Effector memory CD8-positive, alpha-beta T cell (primary cell): ENCODE results near the gene KIF1A.
A peak's percentile ranks its signal among the peaks of the same experiment; 100 is the strongest.
"Not testable (repeated sequence)": the region's sequence is repeated elsewhere in the genome, so short reads cannot be mapped to it uniquely, and the experiment has no call there.

Experiments used
- ATAC-seq: fragments of 150-1000 bp; cut with Tn5 transposase; replicated peaks from 2 replicates; pipeline ENCODE4 v1.10.0; 2021; ENCODE audit warnings: mild to moderate bottlenecking, moderate library complexity
- DNase-seq, 3 experiments: peaks; one replicate each; pipeline ENCODE4 v3.0.0; 2021
- H3K27ac Mint-ChIP-seq, 2 donors: one replicate each; pipeline ENCODE4 v1.8.0; 2022; ENCODE audit warnings: mild to moderate bottlenecking in 2 of 2, mixed read lengths in 2 of 2, moderate library complexity in 2 of 2
- H3K27me3 Mint-ChIP-seq, 2 donors: one replicate each; pipeline ENCODE4 v1.8.0; 2022; ENCODE audit warnings: mixed read lengths in 2 of 2
- H3K36me3 Mint-ChIP-seq: one replicate; pipeline ENCODE4 v1.8.0; 2022; ENCODE audit warnings: mild to moderate bottlenecking, moderate library complexity, mixed read lengths; ENCODE audit not compliant: insufficient read depth
- H3K4me1 Mint-ChIP-seq, 2 donors: one replicate each; pipeline ENCODE4 v1.8.0; 2022; ENCODE audit warnings: low read depth in 2 of 2, mixed read lengths in 2 of 2
- H3K4me3 Mint-ChIP-seq, 2 donors: one replicate each; pipeline ENCODE4 v1.8.0; 2022; ENCODE audit warnings: mild to moderate bottlenecking in 2 of 2, mixed read lengths in 2 of 2, moderate library complexity in 2 of 2
- H3K9me3 Mint-ChIP-seq, 2 donors: one replicate each; pipeline ENCODE4 v1.8.0; 2022; ENCODE audit warnings: mixed read lengths in 2 of 2

Gene KIF1A

GRCh38 chr2:240781471-240782220 lies 38.4 kb downstream of the KIF1A start:
- Mint-ChIP-seq H3K36me3 (no peaks in the 10 kb centered on the region), H3K9me3 (no peaks in the 10 kb centered on the region), H3K4me3 (no peak overlapping the region), H3K27me3 (no peaks in the 10 kb centered on the region), H3K27ac (no peak overlapping the region), H3K4me1 (no peaks in the 10 kb centered on the region)
- DNase-seq: no peak
- no peak for ATAC-seq

GRCh38 chr2:240780023-240780700 lies 39.9 kb downstream of the KIF1A start:
- Mint-ChIP-seq H3K36me3 (no peaks in the 10 kb centered on the region), H3K27ac (no peak overlapping the region), H3K4me3 (no peak overlapping the region), H3K4me1 (no peaks in the 10 kb centered on the region), H3K9me3 (no peaks in the 10 kb centered on the region), H3K27me3 (no peaks in the 10 kb centered on the region)
- DNase-seq: no peak
- ATAC-seq: no peak

GRCh38 chr2:240779250-240779832 lies 40.7 kb downstream of the KIF1A start:
- not testable (repeated sequence) for H3K4me1 Mint-ChIP-seq, ATAC-seq, DNase-seq, H3K27me3 Mint-ChIP-seq, H3K27ac Mint-ChIP-seq, H3K9me3 Mint-ChIP-seq, H3K36me3 Mint-ChIP-seq, H3K4me3 Mint-ChIP-seq

- Mint-ChIP-seq H3K4me3 (no peak overlapping the region), H3K27ac (no peak overlapping the region), H3K4me1 (no peaks in the 10 kb centered on the region), H3K9me3 (no peaks in the 10 kb centered on the region), H3K36me3 (no peaks in the 10 kb centered on the region), H3K27me3 (no peaks in the 10 kb centered on the region)
- DNase-seq: no peak
- no peak for ATAC-seq
Observed at GRCh38 chr2:240778426-240778825, 41.6 kb downstream of the KIF1A start.

DNA sequence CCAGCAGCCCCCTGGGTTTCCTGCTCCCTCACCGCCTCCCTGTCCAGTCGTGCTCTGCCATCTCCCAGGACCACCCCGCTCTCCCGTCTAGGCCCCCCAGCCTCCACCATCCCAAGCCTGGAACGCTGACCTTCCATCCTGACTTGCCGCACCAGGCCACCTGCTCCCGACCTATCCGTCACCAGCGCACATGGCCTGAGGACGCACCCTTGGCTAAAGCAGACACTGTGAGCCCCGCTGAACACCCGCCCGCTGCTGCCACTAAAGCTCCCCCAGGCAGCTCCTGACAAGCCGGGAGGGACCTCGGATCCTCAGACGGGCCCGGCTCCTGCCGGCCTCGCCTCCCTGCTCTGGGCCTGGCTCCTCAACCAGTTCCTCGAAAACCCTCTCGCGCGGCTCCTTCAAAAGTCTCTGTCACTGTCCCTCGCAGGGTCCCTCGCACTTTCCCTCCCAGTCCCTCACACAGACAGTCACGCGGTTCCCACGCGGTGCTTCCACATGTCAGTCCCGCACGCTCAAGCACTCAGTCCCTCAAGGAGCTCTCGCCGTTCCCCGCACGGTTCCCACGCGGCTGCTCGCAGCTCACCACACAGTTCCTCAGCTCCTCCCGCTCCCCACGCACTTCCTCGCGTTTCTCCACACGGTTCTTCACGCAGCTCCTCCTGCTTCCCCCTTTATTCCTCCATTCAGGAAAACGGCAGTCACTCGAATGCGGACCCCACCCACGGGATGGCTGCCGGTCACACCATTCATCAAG lies 42.4 kb downstream of the KIF1A start:
- Mint-ChIP-seq H3K4me1 (no peaks in the 10 kb centered on the region), H3K27ac (no peak overlapping the region), H3K9me3 (no peaks in the 10 kb centered on the region), H3K27me3 (no peaks in the 10 kb centered on the region), H3K4me3 (no peak overlapping the region), H3K36me3 (no peaks in the 10 kb centered on the region)
- ATAC-seq: no peak
- no peak for DNase-seq

DNA sequence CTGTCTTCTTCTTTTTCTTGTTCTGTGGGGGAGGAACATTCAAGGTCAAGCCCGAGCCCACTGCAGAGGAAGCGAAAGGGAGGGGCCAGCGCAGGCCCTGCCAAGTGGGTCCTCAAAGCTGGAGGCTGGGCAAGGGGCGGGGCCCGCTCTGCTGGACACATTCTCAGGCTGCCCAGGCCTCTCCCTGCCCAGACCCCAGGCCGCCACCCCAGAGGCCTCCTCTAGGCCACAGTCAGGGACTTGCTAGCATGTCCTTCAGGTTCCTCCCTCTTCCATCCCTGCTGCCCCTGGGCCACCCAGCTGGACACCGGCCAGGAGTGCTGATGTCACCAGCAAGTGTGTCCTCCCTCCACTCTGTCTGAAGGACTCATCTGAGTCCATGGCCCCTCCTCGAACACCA lies 44.1 kb downstream of the KIF1A start:
- no peaks in the 10 kb centered on the region for H3K36me3 Mint-ChIP-seq
- H3K27me3 Mint-ChIP-seq: no peaks in the 10 kb centered on the region
- DNase-seq (no peak), ATAC-seq (no peak)
- H3K27ac Mint-ChIP-seq: peak overlapping the region in 1 of 2 donors; percentile 16
- H3K4me3 Mint-ChIP-seq: no peak overlapping the region
- H3K4me1 Mint-ChIP-seq: no peaks in the 10 kb centered on the region
- H3K9me3 Mint-ChIP-seq: no peaks in the 10 kb centered on the region

- Mint-ChIP-seq H3K9me3 (no peaks in the 10 kb centered on the region), H3K36me3 (no peaks in the 10 kb centered on the region), H3K27ac (no peak overlapping the region), H3K4me3 (no peak overlapping the region), H3K27me3 (no peaks in the 10 kb centered on the region), H3K4me1 (no peaks in the 10 kb centered on the region)
- ATAC-seq: no peak
- DNase-seq: no peak
Observed at GRCh38 chr2:240774856-240775255, 45.2 kb downstream of the KIF1A start.

DNA sequence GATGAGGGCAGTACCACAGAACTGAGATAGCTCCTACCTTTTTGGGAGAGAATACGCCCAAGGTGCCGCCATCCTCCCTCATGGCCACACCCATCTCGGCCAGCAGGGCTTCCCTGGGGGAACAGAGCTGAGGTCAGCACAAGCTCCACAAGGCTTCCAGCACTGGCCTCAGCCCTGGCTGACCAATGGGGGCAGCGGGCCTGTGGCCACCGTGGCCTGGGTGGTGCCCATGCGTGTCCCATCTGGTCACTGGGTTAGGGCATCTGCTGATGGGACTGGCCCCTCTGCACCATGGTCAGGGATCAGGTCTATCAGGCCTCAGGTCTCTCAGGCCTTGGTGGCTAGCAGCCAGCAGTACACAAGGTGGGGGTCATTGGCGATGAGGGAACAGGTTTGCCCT lies 50.9 kb downstream of the KIF1A start:
- H3K27ac Mint-ChIP-seq: no peak overlapping the region
- no peaks in the 10 kb centered on the region for H3K9me3 Mint-ChIP-seq
- H3K4me1 Mint-ChIP-seq: no peaks in the 10 kb centered on the region
- H3K27me3 Mint-ChIP-seq: no peaks in the 10 kb centered on the region
- no peak overlapping the region for H3K4me3 Mint-ChIP-seq
- ATAC-seq (no peak), DNase-seq (no peak)
- H3K36me3 Mint-ChIP-seq: no peaks in the 10 kb centered on the region

- ATAC-seq: no peak
- H3K27ac Mint-ChIP-seq: no peak overlapping the region
- no peaks in the 10 kb centered on the region for H3K27me3 Mint-ChIP-seq
Observed at GRCh38 chr2:240768216-240768615, 51.8 kb downstream of the KIF1A start.

DNA sequence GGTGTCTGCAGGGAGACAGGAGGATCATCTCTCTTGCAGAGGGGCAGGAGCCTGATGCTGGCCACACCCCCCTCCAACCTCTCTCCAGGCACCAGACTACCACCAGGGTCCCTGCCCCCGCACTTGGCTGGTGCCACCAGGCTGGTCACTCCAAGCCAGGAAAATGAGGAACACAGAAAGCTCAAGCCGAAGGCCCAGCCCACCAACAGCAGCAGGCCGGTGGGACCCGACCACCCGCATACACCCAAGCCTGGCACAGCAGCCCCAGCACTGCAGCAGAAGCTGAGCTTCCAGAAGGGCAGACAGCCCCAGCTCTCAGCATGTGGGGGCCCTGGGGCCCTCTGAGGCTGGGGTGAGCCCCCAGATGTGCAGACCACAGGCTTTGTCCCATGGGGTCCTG lies 52.7 kb downstream of the KIF1A start:
- DNase-seq: no peak
- no peaks in the 10 kb centered on the region for H3K4me1 Mint-ChIP-seq
- ATAC-seq: no peak
- peaks cover 0 to 4% of the 10 kb centered on the region in 2 donors for H3K27me3 Mint-ChIP-seq
- H3K36me3 Mint-ChIP-seq: no peaks in the 10 kb centered on the region
- H3K9me3 Mint-ChIP-seq: no peaks in the 10 kb centered on the region
- H3K4me3 Mint-ChIP-seq: no peak overlapping the region
- no peak overlapping the region for H3K27ac Mint-ChIP-seq

More at GRCh38 chr2:240768216-240768615, 51.8 kb downstream of the KIF1A start:
- Mint-ChIP-seq H3K36me3 (no peaks in the 10 kb centered on the region), H3K4me1 (no peaks in the 10 kb centered on the region), H3K4me3 (no peak overlapping the region), H3K9me3 (no peaks in the 10 kb centered on the region)
- DNase-seq: no peak

GRCh38 chr2:240766072-240766471 lies 53.9 kb downstream of the KIF1A start:
- H3K27ac Mint-ChIP-seq: no peak overlapping the region
- H3K9me3 Mint-ChIP-seq: no peaks in the 10 kb centered on the region
- H3K4me3 Mint-ChIP-seq: no peak overlapping the region
- H3K36me3 Mint-ChIP-seq: no peaks in the 10 kb centered on the region
- no peak for ATAC-seq
- H3K27me3 Mint-ChIP-seq: peaks cover 0 to 6% of the 10 kb centered on the region in 2 donors
- DNase-seq: no peak
- no peaks in the 10 kb centered on the region for H3K4me1 Mint-ChIP-seq

- no peak overlapping the region for H3K27ac Mint-ChIP-seq
- H3K4me1 Mint-ChIP-seq: no peaks in the 10 kb centered on the region
- ATAC-seq (no peak), DNase-seq (no peak)
- H3K9me3 Mint-ChIP-seq: no peaks in the 10 kb centered on the region
- no peaks in the 10 kb centered on the region for H3K36me3 Mint-ChIP-seq
- no peak overlapping the region for H3K4me3 Mint-ChIP-seq
- peaks cover 0 to 6% of the 10 kb centered on the region in 2 donors for H3K27me3 Mint-ChIP-seq
Observed at GRCh38 chr2:240765007-240765406, 55.0 kb downstream of the KIF1A start.

DNA sequence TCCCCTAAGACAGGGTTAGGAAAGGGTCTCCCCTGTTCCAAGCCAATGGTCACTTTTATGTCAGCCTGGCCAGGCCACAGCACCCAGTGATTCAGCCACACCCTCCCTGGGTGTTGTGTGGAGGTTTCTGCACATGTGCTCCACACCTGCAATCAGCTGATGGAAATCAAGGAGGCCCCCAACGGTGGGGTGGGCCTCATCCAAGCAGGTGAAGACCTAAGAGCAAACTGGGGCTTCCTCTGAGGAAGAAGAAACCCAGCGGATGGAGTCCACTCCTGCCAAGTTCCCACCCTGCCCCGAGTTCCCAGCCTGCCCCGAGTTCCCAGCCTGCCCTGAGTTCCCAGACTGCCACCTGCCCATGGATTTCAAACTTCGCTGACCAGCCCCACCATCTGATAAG lies 55.4 kb downstream of the KIF1A start:
- H3K27me3 Mint-ChIP-seq: peaks cover 0 to 6% of the 10 kb centered on the region in 2 donors
- DNase-seq: no peak
- no peak overlapping the region for H3K27ac Mint-ChIP-seq
- ATAC-seq: no peak
- H3K36me3 Mint-ChIP-seq: no peaks in the 10 kb centered on the region
- H3K9me3 Mint-ChIP-seq: no peaks in the 10 kb centered on the region
- no peaks in the 10 kb centered on the region for H3K4me1 Mint-ChIP-seq
- no peak overlapping the region for H3K4me3 Mint-ChIP-seq
